ENCODE results near the gene BAHCC1.

Gene BAHCC1

GRCh38 chr17:81364278-81365147 is 30.7 kb upstream of the BAHCC1 start:
- Mint-ChIP-seq H3K36me3 (no peaks in the 10 kb centered on the region), H3K4me3 (peak overlapping the region; percentile 66), H3K9me3 (no peaks in the 10 kb centered on the region), H3K4me1 (peaks cover 16% of the 10 kb centered on the region), H3K27me3 (peaks cover 26% of the 10 kb centered on the region), H3K27ac (no peak overlapping the region)

GRCh38 chr17:81365148-81365600 is 30.1 kb upstream of the BAHCC1 start:
- Mint-ChIP-seq H3K27me3 (peaks cover 26% of the 10 kb centered on the region), H3K9me3 (no peaks in the 10 kb centered on the region), H3K27ac (no peak overlapping the region), H3K4me3 (peak overlapping the region; percentile 66), H3K36me3 (no peaks in the 10 kb centered on the region), H3K4me1 (peaks cover 16% of the 10 kb centered on the region)

- Mint-ChIP-seq H3K27ac (peak overlapping the region; percentile 65), H3K36me3 (no peaks in the 10 kb centered on the region), H3K9me3 (no peaks in the 10 kb centered on the region), H3K4me3 (peak overlapping the region; percentile 66), H3K4me1 (peaks cover 16% of the 10 kb centered on the region), H3K27me3 (peaks cover 22% of the 10 kb centered on the region)
Observed at GRCh38 chr17:81365601-81366585, 29.4 kb upstream of the BAHCC1 start.

DNA sequence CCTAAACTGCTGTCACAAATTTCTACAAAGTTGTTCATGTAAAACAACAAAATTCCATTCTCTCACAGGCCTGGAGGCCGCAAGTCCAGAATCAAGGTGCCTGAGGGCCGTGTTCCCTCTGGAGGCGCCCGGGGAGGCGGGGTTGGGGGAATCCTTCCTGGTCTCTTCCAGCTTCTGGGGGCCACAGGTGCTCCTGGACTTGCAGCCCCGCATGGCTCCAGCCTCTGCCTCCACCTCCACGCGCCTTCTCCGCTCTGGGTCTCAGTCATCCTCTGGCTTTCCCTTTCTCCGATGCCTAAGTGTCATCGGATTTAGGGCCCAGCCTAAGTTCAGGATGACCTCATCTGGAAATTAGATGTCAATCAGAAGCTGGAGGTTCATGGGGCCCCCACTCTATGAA is 28.6 kb upstream of the BAHCC1 start:
- Mint-ChIP-seq H3K27me3 (peaks cover 22% of the 10 kb centered on the region), H3K9me3 (no peaks in the 10 kb centered on the region), H3K27ac (no peak overlapping the region), H3K36me3 (no peaks in the 10 kb centered on the region), H3K4me1 (peaks cover 16% of the 10 kb centered on the region), H3K4me3 (no peak overlapping the region)

DNA sequence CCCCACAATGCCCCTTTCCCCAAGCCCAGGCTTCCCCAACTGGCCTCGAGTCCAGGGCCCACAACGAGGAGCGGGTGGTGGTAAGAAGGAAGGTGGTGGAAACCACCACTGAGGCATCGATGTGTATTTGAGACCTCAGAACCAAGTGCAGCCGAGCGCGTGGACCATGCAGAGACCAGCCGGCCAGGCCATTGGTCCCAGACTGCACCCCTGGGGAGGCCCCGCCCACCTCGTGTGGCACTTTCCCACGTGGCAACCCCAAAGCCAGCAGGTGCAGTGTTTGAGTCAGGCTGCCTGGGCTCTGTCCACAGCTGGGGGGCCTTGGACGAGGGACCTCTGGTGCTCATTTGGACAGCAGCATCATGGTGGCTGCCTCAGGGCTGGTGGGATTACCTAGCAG is 28.1 kb upstream of the BAHCC1 start:
- no peaks in the 10 kb centered on the region for H3K9me3 Mint-ChIP-seq
- no peaks in the 10 kb centered on the region for H3K36me3 Mint-ChIP-seq
- H3K4me3 Mint-ChIP-seq: no peak overlapping the region
- peaks cover 16% of the 10 kb centered on the region for H3K4me1 Mint-ChIP-seq
- no peak overlapping the region for H3K27ac Mint-ChIP-seq
- H3K27me3 Mint-ChIP-seq: peaks cover 19% of the 10 kb centered on the region

- H3K4me3 Mint-ChIP-seq: no peak overlapping the region
- peaks cover 16% of the 10 kb centered on the region for H3K4me1 Mint-ChIP-seq
- no peak overlapping the region for H3K27ac Mint-ChIP-seq
- no peaks in the 10 kb centered on the region for H3K36me3 Mint-ChIP-seq
- no peaks in the 10 kb centered on the region for H3K9me3 Mint-ChIP-seq
- H3K27me3 Mint-ChIP-seq: peaks cover 13% of the 10 kb centered on the region
Observed at GRCh38 chr17:81368161-81369022, 26.9 kb upstream of the BAHCC1 start.

GRCh38 chr17:81370294-81370693 is 25.0 kb upstream of the BAHCC1 start:
- Mint-ChIP-seq H3K9me3 (no peaks in the 10 kb centered on the region), H3K4me3 (no peak overlapping the region), H3K27ac (no peak overlapping the region), H3K27me3 (peaks cover 4% of the 10 kb centered on the region), H3K36me3 (no peaks in the 10 kb centered on the region), H3K4me1 (peaks cover 12% of the 10 kb centered on the region)

DNA sequence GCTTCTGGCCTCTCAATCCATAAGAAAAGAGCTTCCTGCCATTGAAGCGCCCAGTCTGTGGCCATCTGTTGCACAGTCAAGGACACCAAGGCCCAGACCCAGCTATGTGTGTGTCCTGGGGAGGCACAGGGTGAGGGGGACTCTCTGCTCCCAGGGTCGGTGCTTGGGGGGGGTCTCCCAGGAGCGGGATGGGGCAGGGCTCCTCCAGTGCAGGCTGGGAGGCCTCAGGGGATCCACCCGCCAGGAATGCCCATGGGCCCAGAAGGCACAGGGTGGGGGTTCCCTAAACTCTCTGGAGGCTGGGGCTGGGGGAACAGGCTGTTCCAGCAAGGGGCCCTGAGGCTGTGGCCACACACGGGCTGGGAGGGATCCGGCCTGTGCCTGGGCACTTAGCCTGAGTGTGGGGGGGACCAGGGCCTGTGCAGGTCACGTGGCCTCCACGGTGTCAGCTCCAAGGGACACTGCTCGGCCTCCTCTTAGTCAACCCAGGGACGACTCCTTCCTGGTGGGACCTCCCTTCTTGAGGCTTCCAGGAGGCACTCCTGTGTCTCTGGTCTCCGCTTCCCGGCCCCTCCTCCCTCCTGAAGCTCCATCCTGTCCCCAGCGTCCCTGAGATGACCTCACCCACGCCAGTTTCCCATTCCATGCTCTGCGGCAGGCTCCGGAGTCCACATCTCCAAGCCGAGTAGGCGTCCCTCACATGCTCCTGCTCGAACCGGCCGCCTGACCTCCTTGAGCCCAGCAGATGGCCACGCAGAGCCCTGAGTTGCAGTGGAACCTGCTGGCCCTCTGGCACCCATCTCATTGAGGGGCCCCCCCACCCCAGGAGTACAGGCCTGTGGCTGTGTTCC is 23.1 kb upstream of the BAHCC1 start:
- Mint-ChIP-seq H3K4me1 (no peaks in the 10 kb centered on the region), H3K4me3 (no peak overlapping the region), H3K27me3 (peaks cover 1% of the 10 kb centered on the region), H3K27ac (no peak overlapping the region), H3K9me3 (no peaks in the 10 kb centered on the region), H3K36me3 (no peaks in the 10 kb centered on the region)

- Mint-ChIP-seq H3K4me1 (no peaks in the 10 kb centered on the region), H3K4me3 (no peak overlapping the region), H3K9me3 (no peaks in the 10 kb centered on the region), H3K36me3 (no peaks in the 10 kb centered on the region), H3K27me3 (peaks cover 1% of the 10 kb centered on the region), H3K27ac (no peak overlapping the region)
Observed at GRCh38 chr17:81373536-81374160, 21.6 kb upstream of the BAHCC1 start.

- Mint-ChIP-seq H3K4me3 (no peak overlapping the region), H3K9me3 (no peaks in the 10 kb centered on the region), H3K4me1 (no peaks in the 10 kb centered on the region)
Observed at GRCh38 chr17:81374890-81375289, 20.4 kb upstream of the BAHCC1 start.

DNA sequence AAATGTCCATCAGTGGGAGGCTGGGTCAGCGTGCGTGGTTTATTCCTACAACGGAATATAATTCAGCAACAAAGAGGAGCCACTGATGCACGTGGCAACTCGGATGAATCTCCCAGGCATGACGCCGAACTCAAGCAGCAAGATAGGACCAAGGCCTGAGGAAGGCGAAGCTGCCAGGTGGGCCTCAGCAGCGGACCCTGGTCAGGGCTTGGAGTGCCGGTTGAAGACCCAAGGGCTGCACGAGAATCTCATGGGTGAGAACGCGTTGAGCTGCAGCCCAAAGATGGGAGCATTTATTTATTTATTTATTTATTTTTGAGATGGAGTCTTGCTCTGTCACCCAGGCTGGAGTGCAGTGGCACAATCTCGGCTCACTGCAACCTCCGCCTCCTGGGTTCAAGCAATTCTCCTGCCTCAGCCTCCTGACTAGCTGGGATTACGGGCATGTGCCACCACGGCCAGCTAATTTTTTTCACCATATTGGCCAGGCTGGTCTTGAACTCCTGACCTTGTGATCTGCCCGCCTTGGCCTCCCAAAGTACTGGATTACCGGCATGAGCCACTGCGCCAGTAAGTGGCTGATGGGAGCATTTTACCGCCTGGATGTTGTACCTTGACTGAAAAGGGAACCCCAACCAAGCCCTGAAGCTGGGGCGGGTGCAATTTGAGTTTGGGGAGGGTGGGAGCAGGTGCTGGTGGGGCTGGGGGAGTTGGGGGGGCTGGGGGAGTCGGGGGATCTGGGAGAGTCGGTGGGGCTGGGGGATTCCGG is 18.1 kb upstream of the BAHCC1 start:
- Mint-ChIP-seq H3K27me3 (no peaks in the 10 kb centered on the region), H3K4me1 (no peaks in the 10 kb centered on the region), H3K4me3 (no peak overlapping the region), H3K27ac (no peak overlapping the region), H3K9me3 (no peaks in the 10 kb centered on the region), H3K36me3 (no peaks in the 10 kb centered on the region)

More at GRCh38 chr17:81374890-81375289, 20.4 kb upstream of the BAHCC1 start:
- Mint-ChIP-seq H3K36me3 (no peaks in the 10 kb centered on the region), H3K27ac (no peak overlapping the region), H3K27me3 (no peaks in the 10 kb centered on the region)

DNA sequence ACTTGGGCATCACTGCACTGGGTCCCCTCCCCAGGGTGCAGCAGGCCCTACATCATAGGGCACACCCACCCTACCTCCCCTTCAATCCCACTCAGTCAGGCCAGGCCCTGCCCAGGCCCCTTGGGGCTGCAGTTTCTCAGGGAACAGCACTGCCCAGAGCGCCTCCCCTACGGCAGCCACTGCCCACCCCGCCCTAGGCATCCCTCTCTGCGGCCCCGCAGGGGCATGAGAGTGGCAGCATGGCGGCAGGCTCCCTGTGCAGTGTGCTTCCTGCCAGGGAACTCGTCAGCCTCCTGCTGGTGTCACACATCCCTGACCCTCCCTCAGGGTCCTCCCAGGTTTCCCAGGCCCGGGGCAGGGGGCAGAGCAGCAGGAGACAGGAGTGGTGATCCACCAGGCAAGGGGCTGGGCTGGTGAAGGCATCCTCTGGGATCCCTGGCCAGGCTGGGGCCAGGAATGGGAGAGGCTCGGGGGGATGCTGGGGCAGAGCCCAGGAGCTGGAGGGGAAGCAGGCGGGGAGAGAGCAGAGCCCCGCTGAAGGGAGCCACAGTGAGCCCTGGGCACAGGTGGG is 16.2 kb upstream of the BAHCC1 start:
- no peaks in the 10 kb centered on the region for H3K9me3 Mint-ChIP-seq
- H3K4me1 Mint-ChIP-seq: no peaks in the 10 kb centered on the region
- no peak overlapping the region for H3K27ac Mint-ChIP-seq
- no peaks in the 10 kb centered on the region for H3K27me3 Mint-ChIP-seq
- no peaks in the 10 kb centered on the region for H3K36me3 Mint-ChIP-seq
- H3K4me3 Mint-ChIP-seq: no peak overlapping the region

GRCh38 chr17:81379523-81379942 is 15.7 kb upstream of the BAHCC1 start:
- no peaks in the 10 kb centered on the region for H3K36me3 Mint-ChIP-seq
- H3K4me3 Mint-ChIP-seq: no peak overlapping the region
- no peak overlapping the region for H3K27ac Mint-ChIP-seq
- H3K4me1 Mint-ChIP-seq: no peaks in the 10 kb centered on the region
- H3K27me3 Mint-ChIP-seq: no peaks in the 10 kb centered on the region
- H3K9me3 Mint-ChIP-seq: no peaks in the 10 kb centered on the region
